IMR-90 (cell line): ENCODE data around the gene SLC26A8. TPM values are rescaled to one million over a fixed set of nuclear protein-coding genes. Genes with fewer than 3 reads are reported as not detected.

Experiments used
- ATAC-seq: fragments of 200-7000 bp; cut with Tn5 transposase; 2 replicates; pipeline ENCODE4 v1.9.1; 2020; ENCODE audit warnings: low read depth, mild to moderate bottlenecking, moderate library complexity
- BruUV-seq: library from RNA; stranded (reverse); fragments of 400-500 nt; replicated peaks from 2 replicates; lab custom pipeline; 2021; lab: Mats Ljungman, UMichigan
- CTCF ChIA-PET: fragments of 300-600 bp; formaldehyde crosslinking; extraction: SDS; loops from one replicate; lab custom pipeline; 2021; ENCODE audit warnings: antibody characterized with exemption; lab: Yijun Ruan, JAX
- POLR2A ChIA-PET: fragments of 300-600 bp; sonication (Branson Sonifier 250); formaldehyde crosslinking; loops from one replicate; lab custom pipeline; 2022; ENCODE audit warnings: antibody characterized with exemption; ENCODE audit not compliant: unreplicated experiment; lab: Charles Lee
- DNase-seq: peaks from one replicate; pipeline ENCODE4 v3.0.0; 2013
- H2AFZ ChIP-seq: replicated peaks from 2 replicates; pipeline ENCODE3; 2013; ENCODE audit warnings: low read length, mild to moderate bottlenecking; ENCODE audit not compliant: poor library complexity
- H2AK5ac ChIP-seq: 2 replicates; pipeline ENCODE4 v1.6.1; 2013; ENCODE audit warnings: low read depth, low read length, inconsistent platforms
- H2AK9ac ChIP-seq: replicated peaks from 2 replicates; pipeline ENCODE3; 2013; ENCODE audit warnings: mild to moderate bottlenecking, low read depth, low read length, moderate library complexity; ENCODE audit not compliant: poor library complexity
- H2BK120ac ChIP-seq: 2 replicates; pipeline ENCODE4 v1.6.1; 2013; ENCODE audit warnings: low read depth, low read length, inconsistent platforms
- H2BK15ac ChIP-seq: 3 replicates; pipeline ENCODE4 v1.6.1; 2013; ENCODE audit warnings: low read depth, low read length, inconsistent platforms
- H2BK20ac ChIP-seq: 2 replicates; pipeline ENCODE4 v1.6.1; 2013; ENCODE audit warnings: low read depth, mild to moderate bottlenecking, inconsistent platforms, low read length, moderate library complexity
- H2BK5ac ChIP-seq: 2 replicates; pipeline ENCODE4 v1.6.1; 2013; ENCODE audit warnings: mild to moderate bottlenecking, low read depth, low read length, inconsistent platforms; ENCODE audit not compliant: poor library complexity, severe bottlenecking
- H3K14ac ChIP-seq: replicated peaks from 2 replicates; pipeline ENCODE4 v1.6.1; 2013; ENCODE audit warnings: low read depth, low read length, inconsistent platforms
- H3K18ac ChIP-seq: 2 replicates; pipeline ENCODE4 v1.6.1; 2013; ENCODE audit warnings: low read depth, low read length, control low read depth
- H3K23ac ChIP-seq: 2 replicates; pipeline ENCODE4 v1.6.1; 2013; ENCODE audit warnings: low read depth, low read length, inconsistent platforms
- H3K27ac ChIP-seq: 2 replicates; pipeline ENCODE4 v1.5.1; 2013; ENCODE audit warnings: mild to moderate bottlenecking, control low read depth, low read length; ENCODE audit not compliant: insufficient read depth
- H3K27me3 ChIP-seq: 2 replicates; pipeline ENCODE4 v1.6.1; 2013; ENCODE audit warnings: low read length; ENCODE audit not compliant: control insufficient read depth, insufficient read depth
- H3K36me3 ChIP-seq: 2 replicates; pipeline ENCODE4 v1.6.1; 2013; ENCODE audit warnings: low read length, mixed read lengths; ENCODE audit not compliant: control insufficient read depth, insufficient read depth
- H3K4ac ChIP-seq: 2 replicates; pipeline ENCODE4 v1.6.1; 2013; ENCODE audit warnings: low read depth, low read length, inconsistent platforms
- H3K4me1 ChIP-seq: 2 replicates; pipeline ENCODE4 v1.6.1; 2013; ENCODE audit warnings: low read length, mixed read lengths; ENCODE audit not compliant: control insufficient read depth, insufficient read depth
- H3K4me2 ChIP-seq: 2 replicates; pipeline ENCODE4 v1.6.1; 2013; ENCODE audit warnings: low read depth, mild to moderate bottlenecking, control low read depth, low read length, moderate library complexity
- H3K4me3 ChIP-seq: 2 replicates; pipeline ENCODE4 v1.5.1; 2013; ENCODE audit warnings: low read depth, mild to moderate bottlenecking, control low read depth, low read length, moderate library complexity; ENCODE audit not compliant: insufficient read depth
- H3K56ac ChIP-seq: 2 replicates; pipeline ENCODE4 v1.6.1; 2013; ENCODE audit warnings: low read length, inconsistent platforms; ENCODE audit not compliant: insufficient read depth; ENCODE audit errors: extremely low read depth
- H3K79me1 ChIP-seq, 2 experiments: 2 replicates each; pipeline ENCODE4 v1.6.1; 2013; ENCODE audit warnings: low read length in 2 of 2, inconsistent platforms in 1 of 2, low read depth in 1 of 2
- H3K9ac ChIP-seq: 2 replicates; pipeline ENCODE4 v1.6.1; 2013; ENCODE audit warnings: low read depth, low read length, control low read depth
- H3K9me1 ChIP-seq: 2 replicates; pipeline ENCODE4 v1.6.1; 2013; ENCODE audit warnings: low read length, inconsistent platforms; ENCODE audit not compliant: insufficient read depth
- H3K9me3 ChIP-seq: 2 replicates; pipeline ENCODE4 v1.6.1; 2013; ENCODE audit warnings: low read length; ENCODE audit not compliant: control insufficient read depth, insufficient read depth
- H4K20me1 ChIP-seq: 2 replicates; pipeline ENCODE4 v1.6.1; 2013; ENCODE audit warnings: low read length, inconsistent platforms; ENCODE audit not compliant: insufficient read depth
- H4K5ac ChIP-seq: 2 replicates; pipeline ENCODE4 v1.6.1; 2013; ENCODE audit warnings: mild to moderate bottlenecking, low read depth, low read length, control low read depth
- H4K8ac ChIP-seq, 2 experiments: 2 replicates each; pipeline ENCODE4 v1.6.1; 2013; ENCODE audit warnings: low read depth in 2 of 2, low read length in 2 of 2, control low read depth in 1 of 2, inconsistent platforms in 1 of 2
- H4K91ac ChIP-seq: 2 replicates; pipeline ENCODE4 v1.6.1; 2013; ENCODE audit warnings: low read depth, low read length, inconsistent platforms; ENCODE audit not compliant: insufficient read depth
- CEBPB ChIP-seq: IDR thresholded peaks from 2 replicates; pipeline ENCODE4 v1.6.1; 2012; ENCODE audit warnings: low read depth, low read length, improper control_type of control experiment
- MAFK ChIP-seq: IDR thresholded peaks from 2 replicates; pipeline ENCODE4 v1.6.1; 2012; ENCODE audit warnings: low read depth, low read length, improper control_type of control experiment
- SMC3 ChIP-seq: fragments of 150-350 bp; IDR thresholded peaks from 2 replicates; pipeline ENCODE4 v1.6.1; 2016; ENCODE audit warnings: low read depth, mild to moderate bottlenecking, antibody characterized with exemption, low read length, moderate library complexity
- USF2 ChIP-seq: fragments of 150-350 bp; IDR thresholded peaks from 2 replicates; pipeline ENCODE4 v1.6.1; 2017; ENCODE audit warnings: mild to moderate bottlenecking, antibody characterized with exemption, low read length, low read depth
- WGBS, 2 experiments: methylation state at CpG; one replicate each; pipeline versions ENCODE4 v1.1.5 to v1.1.7; 2013; ENCODE audit warnings: missing lambda C conversion rate in 2 of 2; ENCODE audit not compliant: insufficient read length in 1 of 2; ENCODE audit errors: extremely low coverage in 2 of 2; 5-methylcytosine and 5-hydroxymethylcytosine counted together
- dilution Hi-C: fragments of 300-500 bp; cut with HindIII; formaldehyde crosslinking; loops from one replicate; pipeline ENCODE4 v1.14.3; 2018; ENCODE audit warnings: low sequenced_read_pairs; ENCODE audit not compliant: unreplicated experiment
- in situ Hi-C: fragments of 300-500 bp; cut with MboI; formaldehyde crosslinking; loops from 3 replicates; pipeline ENCODE4 v1.14.3; 2019; ENCODE audit warnings: low sequenced_read_pairs, inconsistent platforms, mixed read lengths
- intact Hi-C: fragments of 100-400 bp; cut with micrococcal nuclease; formaldehyde crosslinking; loops from 2 replicates; pipeline ENCODE4 v1.10.0; 2022
- polyA plus RNA-seq, 3 experiments: library from polyadenylated mRNA; depleted of rRNA; stranded (reverse); fragments of >200 nt; gene quantifications; 2 replicates each; pipeline ENCODE4 v1.2.3, GENCODE V29; 2012; ENCODE audit warnings: low replicate concordance in 1 of 3
- total RNA-seq: library from RNA; depleted of rRNA; stranded (reverse); fragments of >200 nt; gene quantifications from 2 replicates; pipeline ENCODE4 v1.2.3, GENCODE V29; 2012
- TF ChIP-seq, protein P1 (sequence below): conservative IDR thresholded peaks from 2 replicates; pipeline ENCODE4 v1.5.1; 2012; ENCODE audit warnings: mild to moderate bottlenecking, low read depth, low read length, improper control_type of control experiment

The SLC26A8 gene
- total and polyA plus RNA-seq, 2 of the 4 experiments (the other 2 are of a cell fraction) = 0.07 TPM; not detected in 1

- H2BK20ac ChIP-seq = no peak overlapping the region
- H3K27ac ChIP-seq = no peak overlapping the region
- no CpG with 5 or more reads among the region's 3 CpGs for WGBS, 2 experiments
- peaks cover 6% of the 10 kb centered on the region for H3K9me1 ChIP-seq
- H4K8ac ChIP-seq = no peak overlapping the region
- in situ Hi-C loops (no loop called here), dilution Hi-C loops (no loop called here), intact Hi-C loops (loop anchor here (5.0 kb wide), 1 partner anchor 38 kb away; the partner anchor contains the start of gene MAPK14)
- POLR2A ChIA-PET = no interaction called here
- peaks cover 58% of the 10 kb centered on the region for H4K20me1 ChIP-seq
- H3K36me3 ChIP-seq = peaks cover 4% of the 10 kb centered on the region
- TF ChIP-seq, protein P1, sequence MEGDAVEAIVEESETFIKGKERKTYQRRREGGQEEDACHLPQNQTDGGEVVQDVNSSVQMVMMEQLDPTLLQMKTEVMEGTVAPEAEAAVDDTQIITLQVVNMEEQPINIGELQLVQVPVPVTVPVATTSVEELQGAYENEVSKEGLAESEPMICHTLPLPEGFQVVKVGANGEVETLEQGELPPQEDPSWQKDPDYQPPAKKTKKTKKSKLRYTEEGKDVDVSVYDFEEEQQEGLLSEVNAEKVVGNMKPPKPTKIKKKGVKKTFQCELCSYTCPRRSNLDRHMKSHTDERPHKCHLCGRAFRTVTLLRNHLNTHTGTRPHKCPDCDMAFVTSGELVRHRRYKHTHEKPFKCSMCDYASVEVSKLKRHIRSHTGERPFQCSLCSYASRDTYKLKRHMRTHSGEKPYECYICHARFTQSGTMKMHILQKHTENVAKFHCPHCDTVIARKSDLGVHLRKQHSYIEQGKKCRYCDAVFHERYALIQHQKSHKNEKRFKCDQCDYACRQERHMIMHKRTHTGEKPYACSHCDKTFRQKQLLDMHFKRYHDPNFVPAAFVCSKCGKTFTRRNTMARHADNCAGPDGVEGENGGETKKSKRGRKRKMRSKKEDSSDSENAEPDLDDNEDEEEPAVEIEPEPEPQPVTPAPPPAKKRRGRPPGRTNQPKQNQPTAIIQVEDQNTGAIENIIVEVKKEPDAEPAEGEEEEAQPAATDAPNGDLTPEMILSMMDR = no peak
- TF ChIP-seq SMC3 = no peak
- no peak for TF ChIP-seq MAFK
- TF ChIP-seq CEBPB = no peak
- TF ChIP-seq USF2 = no peak
- peaks cover 31 to 77% of the 10 kb centered on the region in 2 experiments for H3K79me1 ChIP-seq
- CTCF ChIA-PET = no interaction called here
- ATAC-seq = no peak
- no peak overlapping the region for H2AFZ ChIP-seq
- no peak overlapping the region for H3K23ac ChIP-seq
- peaks cover 9% of the 10 kb centered on the region for H3K4me1 ChIP-seq
- H2BK120ac ChIP-seq = no peak overlapping the region
- H3K14ac ChIP-seq = no peak overlapping the region
- H2AK5ac ChIP-seq = no peak overlapping the region
- no peak overlapping the region for H3K56ac ChIP-seq
- BruUV-seq = no TSS peak
- no peak overlapping the region for H2AK9ac ChIP-seq
- no peak overlapping the region for H3K4me3 ChIP-seq
- DNase-seq = no peak
- no peak overlapping the region; the same call in 1 of the 2 replicates for H3K18ac ChIP-seq
- H2BK15ac ChIP-seq = no peak overlapping the region
- H3K9ac ChIP-seq = no peak overlapping the region
- no peak overlapping the region for H3K4me2 ChIP-seq
- no peak overlapping the region for H2BK5ac ChIP-seq
- H4K91ac ChIP-seq = no peak overlapping the region
- no peaks in the 10 kb centered on the region for H3K9me3 ChIP-seq
- no peaks in the 10 kb centered on the region for H3K27me3 ChIP-seq
- H3K4ac ChIP-seq = no peak overlapping the region
- H4K5ac ChIP-seq = no peak overlapping the region
These were observed 40.4 kb upstream of the SLC26A8 start for GRCh38 chr6:36064770-36065396.
